ENCODE results near the gene ADAD2. TPM values are rescaled to one million over a fixed set of nuclear protein-coding genes. Genes with fewer than 3 reads are reported as not detected.

The ADAD2 gene
- total RNA-seq, 2 experiments from 2014 or later: not detected

DNA sequence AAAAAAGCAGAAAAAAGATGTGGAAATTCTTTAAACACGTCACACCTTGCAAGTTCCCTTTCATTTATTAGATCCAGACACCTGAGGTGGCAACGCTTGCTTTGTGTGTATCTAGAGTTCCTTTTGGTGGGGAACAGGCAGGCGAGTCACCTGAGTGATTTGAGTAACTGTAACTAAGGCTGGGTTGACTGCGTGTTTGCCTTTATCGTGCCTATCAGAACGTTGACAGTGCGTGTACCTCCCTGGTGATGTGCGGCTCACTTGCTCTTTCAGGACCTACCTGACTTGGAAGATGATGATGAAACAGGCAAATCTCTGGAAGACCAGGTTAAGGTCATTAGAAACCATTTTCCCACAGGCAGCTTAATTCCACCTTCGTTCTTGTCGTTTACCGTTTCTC is 16.6 kb upstream of the ADAD2 start:
- no peaks in the 10 kb centered on the region; the same call in 1 of the 2 replicates for H4K20me1 ChIP-seq (ENCODE audit: insufficient read depth, low read length)
- no peak overlapping the region for H3K4me2 ChIP-seq (ENCODE audit: low read length)
- ChIA-PET POLR2A (no interaction called here), CTCF (ENCODE audit: unreplicated experiment) (interaction anchor here (3.0 kb wide), 1 partner anchor 88 kb away, joined by 13 read pairs; no protein-coding TSS in a partner anchor)
- no peaks in the 10 kb centered on the region for H3K9me2 ChIP-seq (ENCODE audit: insufficient read depth, low read length)
- no peaks in the 10 kb centered on the region for H3K79me2 ChIP-seq (ENCODE audit: insufficient read depth, low read depth, low read length)
- H2AFZ ChIP-seq (ENCODE audit: low read length): no peak overlapping the region
- no peaks in the 10 kb centered on the region for H3K4me1 ChIP-seq (ENCODE audit: insufficient read depth, low read length, poor library complexity, severe bottlenecking)
- H3K36me3 ChIP-seq (ENCODE audit: insufficient read depth, low read length): peaks cover 17% of the 10 kb centered on the region
- no peak for DNase-seq (ENCODE audit: low spot score)
- TF ChIP-seq, protein P1, sequence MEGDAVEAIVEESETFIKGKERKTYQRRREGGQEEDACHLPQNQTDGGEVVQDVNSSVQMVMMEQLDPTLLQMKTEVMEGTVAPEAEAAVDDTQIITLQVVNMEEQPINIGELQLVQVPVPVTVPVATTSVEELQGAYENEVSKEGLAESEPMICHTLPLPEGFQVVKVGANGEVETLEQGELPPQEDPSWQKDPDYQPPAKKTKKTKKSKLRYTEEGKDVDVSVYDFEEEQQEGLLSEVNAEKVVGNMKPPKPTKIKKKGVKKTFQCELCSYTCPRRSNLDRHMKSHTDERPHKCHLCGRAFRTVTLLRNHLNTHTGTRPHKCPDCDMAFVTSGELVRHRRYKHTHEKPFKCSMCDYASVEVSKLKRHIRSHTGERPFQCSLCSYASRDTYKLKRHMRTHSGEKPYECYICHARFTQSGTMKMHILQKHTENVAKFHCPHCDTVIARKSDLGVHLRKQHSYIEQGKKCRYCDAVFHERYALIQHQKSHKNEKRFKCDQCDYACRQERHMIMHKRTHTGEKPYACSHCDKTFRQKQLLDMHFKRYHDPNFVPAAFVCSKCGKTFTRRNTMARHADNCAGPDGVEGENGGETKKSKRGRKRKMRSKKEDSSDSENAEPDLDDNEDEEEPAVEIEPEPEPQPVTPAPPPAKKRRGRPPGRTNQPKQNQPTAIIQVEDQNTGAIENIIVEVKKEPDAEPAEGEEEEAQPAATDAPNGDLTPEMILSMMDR (conservative IDR thresholded peaks at IDR 0.05; ENCODE audit: low read length): no peak
- TF ChIP-seq EZH2phosphoT487 (IDR thresholded peaks at IDR 0.05; ENCODE audit: borderline replicate concordance, low read depth, low read length): no peak
- intact Hi-C loops (cut with micrococcal nuclease; ENCODE audit: unreplicated experiment): loop anchor here (2.0 to 10.0 kb wide), 2 partner anchors 90 to 220 kb away; partner anchors contain the start of gene OSGIN1
- H3K27ac ChIP-seq (ENCODE audit: low read depth, low read length, poor library complexity, severe bottlenecking): no peak overlapping the region
- no TSS peak for BruUV-seq (replicated peaks)
- H3K4me3 ChIP-seq (ENCODE audit: low read depth, low read length, poor library complexity, severe bottlenecking): no peak overlapping the region
- no peaks in the 10 kb centered on the region for H3K9me3 ChIP-seq (ENCODE audit: low read length)

DNA sequence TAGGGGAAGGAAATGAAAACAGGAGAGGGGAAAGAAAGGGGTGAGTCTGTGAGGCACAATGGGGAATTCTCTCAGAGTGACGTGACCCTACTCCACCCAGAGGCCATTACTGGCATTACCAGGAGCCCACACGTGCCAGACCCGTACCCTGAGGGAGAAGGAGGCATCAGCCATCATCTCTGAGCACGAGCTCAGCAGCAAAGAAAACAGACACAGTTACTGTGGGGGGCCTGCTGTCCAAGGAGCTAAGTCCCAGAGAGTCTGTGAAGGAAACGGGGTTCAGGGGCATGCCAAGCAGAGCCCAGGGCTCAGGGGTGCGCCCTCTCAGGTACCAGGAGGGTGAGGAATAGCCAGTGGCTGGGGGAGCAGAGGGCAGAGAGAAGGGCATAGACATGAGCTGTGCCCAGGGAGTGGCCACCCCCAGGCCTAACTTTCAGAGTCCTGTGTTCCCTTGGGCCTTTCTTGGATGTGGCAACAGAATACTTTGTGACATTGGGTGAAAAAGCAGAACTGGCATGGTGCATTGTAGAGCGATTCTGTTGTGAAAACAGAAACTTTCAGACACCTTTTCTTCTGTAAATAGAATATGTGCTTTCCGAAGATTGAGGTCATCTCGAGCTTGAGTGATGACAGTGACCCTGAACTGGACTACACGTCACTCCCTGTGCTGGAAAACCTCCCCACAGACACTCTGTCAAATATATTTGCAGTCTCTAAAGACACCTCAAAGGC is 15.4 kb upstream of the ADAD2 start:
- H2AFZ ChIP-seq (ENCODE audit: low read length): no peak overlapping the region
- DNase-seq (ENCODE audit: low spot score): peak; percentile 61
- POLR2A ChIA-PET: interaction anchor here (0.7 to 1.0 kb wide), 3 partner anchors 92 to 135 kb away, joined by 3 read pairs; no protein-coding TSS in a partner anchor

More for the DNA sequence above, 15.4 kb upstream of the ADAD2 start:
- no peak overlapping the region for H3K27ac ChIP-seq (ENCODE audit: low read depth, low read length, poor library complexity, severe bottlenecking)
- no peaks in the 10 kb centered on the region; the same call in 1 of the 2 replicates for H4K20me1 ChIP-seq (ENCODE audit: insufficient read depth, low read length)
- peaks cover 18% of the 10 kb centered on the region for H3K36me3 ChIP-seq (ENCODE audit: insufficient read depth, low read length)
- H3K4me2 ChIP-seq (ENCODE audit: low read length): no peak overlapping the region
- H3K9me3 ChIP-seq (ENCODE audit: low read length): no peaks in the 10 kb centered on the region
- H3K4me1 ChIP-seq (ENCODE audit: insufficient read depth, low read length, poor library complexity, severe bottlenecking): no peaks in the 10 kb centered on the region
- intact Hi-C loops (cut with micrococcal nuclease; ENCODE audit: unreplicated experiment): loop anchor here (1.0 to 10.0 kb wide), 3 partner anchors 87 to 221 kb away; partner anchors contain the start of gene OSGIN1
- no peaks in the 10 kb centered on the region for H3K9me2 ChIP-seq (ENCODE audit: insufficient read depth, low read length)
- CTCF ChIA-PET (ENCODE audit: unreplicated experiment): interaction anchor here (0.6 to 3.0 kb wide), 3 partner anchors 89 to 161 kb away, joined by 3 to 13 read pairs (median 5); no protein-coding TSS in a partner anchor
- H3K79me2 ChIP-seq (ENCODE audit: insufficient read depth, low read depth, low read length): no peaks in the 10 kb centered on the region
- H3K4me3 ChIP-seq (ENCODE audit: low read depth, low read length, poor library complexity, severe bottlenecking): no peak overlapping the region
- no peak for TF ChIP-seq EZH2phosphoT487 (IDR thresholded peaks at IDR 0.05; ENCODE audit: borderline replicate concordance, low read depth, low read length)
- TF ChIP-seq, protein P1 (conservative IDR thresholded peaks at IDR 0.05; ENCODE audit: low read length): peak; percentile 77
- BruUV-seq (replicated peaks): no TSS peak
